Forelimb muscle (tissue), 1 donor: ENCODE results near the gene SLC45A2. TPM values are rescaled to one million over a fixed set of nuclear protein-coding genes. Genes with fewer than 3 reads are reported as not detected.
A peak's percentile ranks its signal among the peaks of the same experiment; 100 is the strongest.
"Not testable (repeated sequence)": the region's sequence is repeated elsewhere in the genome, so short reads cannot be mapped to it uniquely, and the experiment has no call there.

ENCODE experiments used
- DNase-seq: peaks from one replicate; pipeline ENCODE4 v3.0.0-alpha.2; 2013; ENCODE audit warnings: low read depth
- polyA plus RNA-seq: library from polyadenylated mRNA; unstranded; fragments of 120-200 nt; gene quantifications from one replicate; pipeline ENCODE4 v1.2.1, GENCODE V29; 2013; ENCODE audit not compliant: insufficient read length

SLC45A2 gene
- polyA plus RNA-seq, 1 donor: 0.33 TPM

- DNase-seq: peak; percentile 44
Measured at GRCh38 chr5:33969572-33970452, 14.7 kb downstream of the SLC45A2 start.

GRCh38 chr5:33968211-33969005, 16.1 kb downstream of the SLC45A2 start:
- DNase-seq: no peak

GRCh38 chr5:33966805-33967204, 17.7 kb downstream of the SLC45A2 start:
- no peak for DNase-seq

GRCh38 chr5:33964132-33964700, 20.3 kb downstream of the SLC45A2 start:
- DNase-seq: no peak

GRCh38 chr5:33958176-33958575, 26.3 kb downstream of the SLC45A2 start:
- no peak for DNase-seq

- no peak for DNase-seq
Measured at GRCh38 chr5:33957577-33958150, 26.8 kb downstream of the SLC45A2 start.

- DNase-seq: not testable (repeated sequence)
Measured at GRCh38 chr5:33952175-33952574, 32.3 kb downstream of the SLC45A2 start.

- no peak for DNase-seq
Measured at GRCh38 chr5:33944543-33945132, 39.9 kb downstream of the SLC45A2 start.

GRCh38 chr5:33941090-33941489, 43.4 kb downstream of the SLC45A2 start:
- no peak for DNase-seq

GRCh38 chr5:33939556-33940262, 44.8 kb downstream of the SLC45A2 start:
- DNase-seq: no peak

- DNase-seq: no peak
Measured at GRCh38 chr5:33938881-33939280, 45.6 kb downstream of the SLC45A2 start.

- no peak for DNase-seq
Measured at GRCh38 chr5:33938507-33938796, 46.0 kb downstream of the SLC45A2 start.

GRCh38 chr5:33937707-33938506, 46.6 kb downstream of the SLC45A2 start:
- DNase-seq: no peak

GRCh38 chr5:33937017-33937706, 47.3 kb downstream of the SLC45A2 start:
- DNase-seq: no peak

- DNase-seq: no peak
Measured at GRCh38 chr5:33936381-33937016, 48.0 kb downstream of the SLC45A2 start, which contains the start of gene RXFP3. Gene RXFP3 (plus strand): TSS chr5:33936386. CDS start chr5:33936741, 355 bp downstream.

GRCh38 chr5:33936004-33936380, 48.5 kb downstream of the SLC45A2 start:
- no peak for DNase-seq

GRCh38 chr5:33934176-33934575, 50.3 kb downstream of the SLC45A2 start:
- no peak for DNase-seq

- no peak for DNase-seq
Measured at GRCh38 chr5:33933723-33934169, 50.7 kb downstream of the SLC45A2 start.

- DNase-seq: no peak
Measured at GRCh38 chr5:33931136-33931535, 53.4 kb downstream of the SLC45A2 start.
